Left kidney (tissue), 2 donors: ENCODE results near the gene C16orf86. TPM values are rescaled to one million over a fixed set of nuclear protein-coding genes. Genes with fewer than 3 reads are reported as not detected.
"Not testable (repeated sequence)": the region's sequence is repeated elsewhere in the genome, so short reads cannot be mapped to it uniquely, and the experiment has no call there.

Experiments used
- DNase-seq: peaks from one replicate; pipeline ENCODE4 v3.0.0-alpha.2; 2013
- polyA plus RNA-seq: library from polyadenylated mRNA; unstranded; fragments of 120-200 nt; gene quantifications from one replicate; pipeline ENCODE4 v1.2.1, GENCODE V29; 2013; ENCODE audit not compliant: insufficient read length

The C16orf86 gene
- polyA plus RNA-seq, 1 donor = 2.8 TPM

DNA sequence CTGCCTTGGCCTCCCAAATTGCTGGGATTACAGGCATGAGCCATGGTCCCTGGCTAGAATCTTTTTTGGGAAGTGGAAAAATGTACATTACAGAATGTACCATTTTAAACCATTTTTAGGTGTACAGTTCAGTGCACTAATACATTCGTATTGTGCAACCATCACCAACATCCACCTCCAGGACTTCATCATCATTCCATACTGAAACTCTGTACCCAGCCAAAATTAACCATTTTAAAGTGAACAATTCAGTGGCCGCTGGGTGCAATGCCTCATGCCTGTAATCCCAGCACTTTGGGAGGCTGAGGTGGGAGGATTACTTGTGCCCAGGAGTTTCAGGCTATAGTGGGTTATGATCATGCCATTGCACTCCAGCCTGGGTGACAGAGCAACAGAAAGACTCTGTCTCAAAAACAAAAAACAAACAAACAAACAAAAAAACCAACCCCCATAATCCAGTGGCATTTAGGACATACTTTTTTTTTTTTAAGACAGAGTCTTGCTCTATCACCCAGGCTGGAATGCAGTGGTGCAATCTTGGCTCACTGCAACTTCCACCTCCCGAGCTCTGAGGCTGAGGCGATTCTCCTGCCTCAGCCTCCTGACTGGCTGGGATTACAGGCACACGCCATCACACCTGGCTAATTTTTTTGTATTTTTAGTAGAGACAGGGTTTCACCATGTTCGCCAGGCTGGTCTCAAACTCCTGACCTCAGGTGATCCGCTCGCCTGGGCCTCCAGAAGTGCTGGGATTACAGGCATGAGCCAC is 27.1 kb downstream of the C16orf86 start:
- DNase-seq = not testable (repeated sequence)

DNA sequence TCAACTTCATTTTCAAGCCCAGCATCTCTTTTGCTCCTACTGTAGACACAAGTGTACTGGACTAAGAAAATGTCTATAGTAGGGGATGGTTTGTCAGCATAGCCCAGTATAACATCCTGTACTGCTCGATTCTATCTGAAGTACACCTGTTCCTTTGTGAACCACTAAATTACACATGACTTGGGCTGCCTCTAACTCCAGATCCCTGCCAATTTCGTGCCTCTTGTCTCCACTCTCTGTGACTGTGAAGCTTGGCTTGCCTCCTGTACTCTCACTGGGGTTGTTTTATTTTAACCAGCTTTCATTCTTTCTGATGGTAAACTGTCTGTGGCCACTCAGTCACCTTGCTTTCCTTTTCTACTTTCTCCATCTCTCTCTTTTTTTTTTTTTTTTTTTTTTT is 28.0 kb downstream of the C16orf86 start:
- no peak for DNase-seq

DNA sequence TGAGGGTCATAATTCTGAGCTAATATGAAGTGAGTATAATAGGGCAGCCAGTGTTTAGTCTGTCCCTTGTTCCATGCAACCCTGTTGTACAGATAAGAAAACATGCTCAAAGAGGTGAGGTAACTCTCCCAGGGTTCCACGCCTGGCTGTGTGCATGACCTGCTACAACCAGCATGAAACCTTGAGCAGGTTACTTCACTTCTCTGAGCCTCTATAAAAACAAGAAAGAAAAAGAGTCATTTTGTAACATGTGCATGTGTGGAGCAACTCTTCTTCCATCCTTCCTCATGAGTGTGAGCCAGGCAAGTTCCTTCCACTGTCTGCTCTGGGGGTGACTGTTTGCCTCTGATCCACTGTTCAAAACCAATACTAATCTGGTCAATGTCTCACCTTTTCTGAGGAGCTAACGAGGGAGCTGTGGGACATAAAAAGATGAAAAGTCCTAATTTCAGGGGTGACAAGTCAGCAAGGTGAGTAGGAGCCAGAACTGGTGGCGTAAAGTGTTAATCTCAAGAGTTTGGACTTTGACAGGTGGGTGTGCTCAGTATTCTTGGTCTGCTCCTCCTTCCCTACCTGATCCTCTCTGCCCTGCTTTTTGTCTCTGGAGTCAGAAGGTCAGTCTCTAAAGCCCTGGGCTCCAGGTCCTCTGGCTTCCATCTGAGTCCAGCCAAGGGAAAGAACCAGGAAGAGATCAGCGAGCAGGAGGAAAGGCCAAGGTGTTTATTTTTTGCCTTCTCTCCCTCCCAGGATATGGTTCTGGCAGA is 31.0 kb downstream of the C16orf86 start:
- DNase-seq = no peak

DNA sequence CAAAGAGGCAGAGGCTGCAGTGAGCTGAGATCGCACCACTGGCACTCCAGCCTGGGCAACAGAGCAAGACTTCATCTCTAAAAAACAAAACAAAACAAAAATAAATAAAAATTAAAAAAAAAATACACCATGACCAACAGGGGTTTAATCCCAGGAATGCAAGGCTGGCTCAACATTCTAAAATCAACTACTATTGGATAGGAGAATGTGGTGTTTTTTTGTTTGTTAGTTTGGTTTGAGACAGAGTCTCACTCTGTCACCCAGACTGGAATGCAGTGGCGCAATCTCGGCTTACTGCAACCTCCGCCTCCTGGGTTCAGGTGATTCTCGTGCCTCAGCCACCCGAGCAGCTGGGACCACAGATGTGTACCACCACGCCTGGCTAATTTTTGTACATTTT is 32.7 kb downstream of the C16orf86 start:
- DNase-seq = no peak

DNA sequence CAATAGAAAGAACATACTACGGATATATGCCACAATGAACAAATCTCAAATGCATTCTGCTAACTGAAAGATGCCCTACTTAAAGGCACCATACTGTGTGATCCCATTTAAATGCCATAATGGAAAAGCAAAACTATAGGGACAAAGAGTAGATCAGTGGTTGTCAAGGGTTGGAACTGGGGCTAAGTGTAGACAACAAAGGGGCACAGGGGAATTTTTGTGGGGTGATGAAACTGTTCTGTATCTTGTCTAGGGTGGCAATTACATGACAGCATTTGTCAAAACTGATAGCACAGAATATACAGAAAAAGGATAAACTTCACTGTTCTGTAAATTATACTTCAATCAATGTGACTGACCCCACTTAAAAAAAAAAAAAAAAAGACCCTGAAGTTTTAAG is 34.8 kb downstream of the C16orf86 start:
- DNase-seq = no peak

DNA sequence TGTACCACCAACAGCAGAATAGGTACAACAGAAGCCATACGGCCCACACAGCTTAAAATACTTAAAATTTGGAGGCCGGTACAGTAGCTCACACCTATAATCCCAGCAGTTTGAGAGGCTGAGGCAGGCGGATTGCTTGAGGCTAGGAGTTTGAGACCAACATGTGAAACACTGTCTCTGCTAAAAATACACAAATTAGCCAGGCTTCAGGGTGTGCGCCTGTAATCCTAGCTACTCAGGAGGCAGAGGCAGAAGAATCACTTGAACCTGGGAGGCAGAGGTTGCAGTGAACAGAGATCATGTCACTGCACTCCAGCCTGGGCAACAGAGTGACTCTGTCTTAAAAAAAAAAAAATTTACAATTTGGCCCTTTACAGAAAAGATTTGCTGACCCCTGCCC is 35.5 kb downstream of the C16orf86 start:
- no peak for DNase-seq

DNA sequence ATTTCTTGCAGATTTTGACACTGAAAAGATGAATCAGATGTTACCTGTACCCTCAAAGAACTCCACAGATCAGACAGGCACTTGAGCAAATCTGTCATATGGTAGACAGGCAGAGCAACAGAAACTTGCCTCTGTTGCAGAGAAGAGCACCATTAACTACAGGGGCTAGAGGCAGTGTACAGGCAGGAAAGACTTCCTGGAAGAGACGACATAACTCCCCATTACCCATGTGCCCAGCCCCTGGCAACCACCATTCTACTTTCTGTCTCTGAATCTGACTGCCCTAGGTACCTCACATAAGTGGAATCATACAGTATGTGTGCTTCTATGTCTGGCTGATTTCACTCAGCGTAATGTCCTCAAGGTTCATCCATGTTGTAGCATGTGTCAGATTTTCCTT is 37.0 kb downstream of the C16orf86 start:
- DNase-seq = no peak

DNA sequence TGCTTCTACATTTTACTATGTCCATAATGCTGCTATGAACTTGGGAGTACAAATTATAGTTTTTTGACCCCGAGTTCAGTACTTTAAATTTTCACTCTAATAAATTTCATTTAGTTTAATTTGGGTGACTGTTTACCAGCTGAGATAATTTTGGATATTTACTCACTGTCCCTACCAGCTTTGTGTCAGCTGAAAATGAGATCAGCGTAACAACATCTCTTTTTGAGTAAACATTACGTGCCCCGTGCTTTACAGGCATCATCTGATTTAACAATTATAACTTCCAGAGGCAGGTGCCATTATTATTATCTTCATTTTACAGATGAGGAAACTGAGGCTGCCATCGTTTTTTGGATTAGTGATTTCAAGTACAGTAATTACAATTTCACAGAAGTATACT is 37.5 kb downstream of the C16orf86 start:
- DNase-seq = no peak

DNA sequence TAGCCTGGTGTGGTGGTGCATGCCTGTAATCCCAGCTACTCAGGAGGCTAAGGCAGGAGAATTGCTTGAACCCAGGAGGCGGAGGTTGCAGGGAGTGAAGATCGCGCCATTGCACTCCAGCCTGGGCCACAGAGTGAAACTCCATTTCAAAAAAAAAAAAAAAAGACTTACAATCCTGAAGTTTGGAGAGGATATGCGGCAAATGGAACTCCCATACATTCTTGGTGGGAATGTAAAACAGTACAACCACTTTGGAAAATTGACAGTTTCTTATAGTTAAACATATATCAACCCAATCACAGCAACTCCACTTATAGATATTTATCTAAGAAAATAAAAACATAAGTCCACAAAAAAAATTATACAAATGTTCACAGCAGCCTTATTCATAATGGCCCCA is 40.6 kb downstream of the C16orf86 start:
- no peak for DNase-seq

DNA sequence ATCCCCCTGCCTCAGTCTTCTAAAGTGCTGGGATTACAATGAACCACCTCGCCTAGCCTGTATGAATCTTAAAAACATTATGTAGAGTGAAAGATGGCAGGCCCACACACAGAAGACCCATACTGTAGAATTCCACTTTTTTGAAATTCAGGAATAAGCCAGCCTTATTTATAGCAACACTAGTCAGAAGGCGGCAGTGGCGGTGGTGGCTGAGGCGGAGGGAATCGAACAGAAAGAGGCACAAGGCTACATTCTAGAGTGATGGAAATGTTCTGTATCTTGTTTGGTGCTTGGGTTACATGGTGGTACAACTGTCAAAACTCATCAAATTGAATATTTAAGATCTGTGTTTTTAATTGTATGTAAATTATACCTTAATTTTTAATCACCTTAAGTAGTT is 41.2 kb downstream of the C16orf86 start:
- DNase-seq = no peak

DNA sequence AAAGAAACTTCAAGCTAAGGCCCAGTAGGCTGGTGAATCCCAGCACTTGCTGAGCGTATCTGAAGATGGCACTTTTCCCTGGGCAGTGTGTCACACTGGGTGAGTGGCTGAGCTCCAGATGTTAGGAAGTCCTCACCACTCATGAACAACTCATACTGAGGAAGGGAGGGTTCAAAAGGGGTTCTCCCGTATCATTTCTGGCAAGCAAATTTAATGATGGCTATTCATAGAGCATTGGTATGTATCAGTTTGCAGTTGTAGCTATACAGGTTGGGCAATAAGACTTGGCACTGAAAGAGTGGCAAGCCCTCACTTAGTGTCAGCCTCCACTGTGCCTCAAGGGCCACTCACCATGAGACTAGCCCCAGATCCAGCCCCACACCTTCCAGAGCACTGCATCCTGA is 41.8 kb downstream of the C16orf86 start:
- no peak for DNase-seq

DNA sequence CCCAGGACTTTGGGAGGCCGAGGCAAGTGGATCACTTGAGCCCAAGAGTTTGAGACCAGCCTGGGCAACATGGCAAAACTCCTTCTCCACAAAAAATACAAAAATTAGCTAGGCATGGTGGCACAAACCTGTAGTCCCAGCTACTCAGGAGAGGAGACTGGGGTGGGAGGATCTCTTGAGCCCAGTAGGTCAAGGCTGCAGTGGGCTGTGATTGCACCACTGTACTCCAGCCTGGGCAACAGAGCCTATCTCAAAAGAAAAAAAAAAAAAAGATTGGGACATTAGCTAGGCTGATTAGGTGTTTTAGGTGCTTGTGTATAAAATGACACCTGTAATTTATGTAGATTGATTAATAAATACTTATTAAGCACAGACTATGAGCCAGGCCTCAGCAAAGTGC is 42.4 kb downstream of the C16orf86 start:
- DNase-seq = no peak

DNA sequence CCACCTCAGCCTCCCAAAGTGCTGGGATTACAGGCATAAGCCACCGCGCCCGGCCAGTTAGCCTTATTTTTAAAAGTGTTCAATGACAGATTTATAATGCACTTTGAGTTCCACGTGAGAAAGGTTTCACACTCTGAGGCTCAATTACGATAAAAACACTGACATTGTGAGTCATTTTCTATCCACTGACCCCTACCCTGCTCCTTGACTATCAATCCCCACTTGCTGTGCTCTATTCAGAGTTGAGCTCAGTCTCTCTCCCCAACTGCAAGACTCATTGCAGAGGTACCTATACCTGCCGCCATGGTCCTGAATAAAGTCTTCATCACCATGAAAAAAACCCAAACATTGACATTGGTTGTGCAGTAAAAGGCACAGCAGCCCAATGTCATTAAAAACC is 44.0 kb downstream of the C16orf86 start:
- DNase-seq = no peak

DNA sequence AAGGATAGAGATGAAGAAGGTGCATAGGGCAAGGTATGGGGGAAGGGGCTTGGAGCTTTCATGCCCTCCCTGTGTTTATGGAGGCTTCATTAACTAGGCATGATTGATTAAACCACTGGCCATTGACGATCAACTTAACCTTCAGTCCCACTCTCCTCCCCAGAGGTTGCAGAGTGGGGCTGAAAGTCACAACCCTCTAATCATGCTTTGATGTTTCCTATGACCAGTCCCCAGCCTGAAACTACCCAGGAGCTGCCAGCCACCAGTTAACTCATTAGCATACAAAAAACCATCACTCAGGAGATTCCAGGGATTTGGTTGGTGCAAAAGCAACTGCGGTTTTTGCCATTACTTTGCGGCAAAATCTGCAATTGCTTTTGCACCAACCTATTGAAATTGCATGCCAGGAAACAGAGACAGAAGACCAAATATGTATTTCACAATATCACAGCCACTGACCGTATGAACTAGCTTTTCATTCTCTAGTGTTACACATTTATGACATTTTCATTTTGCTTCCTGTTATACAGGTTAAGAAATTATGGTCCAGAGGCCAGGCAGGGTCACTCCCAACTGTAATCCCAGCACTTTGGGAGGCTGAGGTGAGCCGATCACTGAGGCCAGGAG is 47.1 kb downstream of the C16orf86 start:
- no peak for DNase-seq

DNA sequence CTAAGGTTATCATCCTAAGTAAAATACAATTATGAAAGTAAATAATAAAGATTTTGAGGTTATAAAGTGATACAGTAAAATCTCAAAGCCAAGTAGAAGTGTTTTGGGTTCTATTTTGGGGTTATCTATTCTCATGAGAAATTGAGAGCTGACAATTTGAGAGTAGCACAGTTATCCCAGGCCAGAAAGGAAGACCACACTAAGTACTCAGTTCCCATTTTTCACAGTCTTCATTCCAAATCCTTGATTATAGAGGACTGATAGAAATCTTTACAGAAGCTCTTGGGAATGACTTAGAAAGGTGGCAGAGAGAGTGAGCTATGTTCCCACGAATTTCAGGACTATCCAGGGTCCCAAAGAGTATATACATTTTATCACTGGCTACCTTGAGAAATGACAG is 47.9 kb downstream of the C16orf86 start:
- no peak for DNase-seq

DNA sequence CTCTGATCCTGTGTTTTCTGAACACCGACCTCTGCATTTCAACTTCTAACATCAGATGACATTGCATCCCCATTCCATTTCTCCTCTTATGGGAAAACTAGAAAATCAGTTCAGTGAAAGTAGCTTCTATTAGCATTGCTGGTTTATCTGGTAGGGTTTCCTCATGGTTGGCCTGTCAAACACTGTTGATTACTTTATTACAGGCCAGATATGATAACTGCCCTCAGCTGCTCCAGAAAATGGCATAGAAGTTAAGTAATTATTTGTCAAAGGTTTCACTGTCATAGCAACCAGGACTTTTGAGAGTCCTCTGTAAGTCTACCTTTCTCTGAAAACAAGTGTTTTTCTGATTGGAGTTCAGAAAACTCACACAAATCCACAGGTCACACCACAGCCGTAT is 49.5 kb downstream of the C16orf86 start:
- DNase-seq = no peak

Other genes with a start within 250 kb of the C16orf86 start
- gene HSD11B2, start 235.7 kb upstream of the C16orf86 start, polyA plus RNA-seq = 40.8 TPM
- gene ATP6V0D1, start 185.7 kb upstream of the C16orf86 start, polyA plus RNA-seq = 83.5 TPM
- gene AGRP, start 183.3 kb upstream of the C16orf86 start, polyA plus RNA-seq = 0.18 TPM
- gene RIPOR1, start 138.0 kb upstream of the C16orf86 start, polyA plus RNA-seq = 112 TPM
- 88.3 TPM for gene CTCF, start 104.3 kb upstream of the C16orf86 start, polyA plus RNA-seq
- gene CARMIL2, start 21.7 kb upstream of the C16orf86 start, polyA plus RNA-seq = 1.2 TPM
- gene ACD, start 6.6 kb upstream of the C16orf86 start, polyA plus RNA-seq = 23.9 TPM
- gene PARD6A, start 5.9 kb upstream of the C16orf86 start, polyA plus RNA-seq = 2.2 TPM
- gene ENKD1, start 64 bp upstream of the C16orf86 start, polyA plus RNA-seq = 25.8 TPM
- 19.7 TPM for gene GFOD2, start 52.5 kb downstream of the C16orf86 start, polyA plus RNA-seq
- 29.3 TPM for gene RANBP10, start 139.7 kb downstream of the C16orf86 start, polyA plus RNA-seq
- 7.8 TPM for gene TSNAXIP1, start 140.1 kb downstream of the C16orf86 start, polyA plus RNA-seq
- gene THAP11, start 175.5 kb downstream of the C16orf86 start, polyA plus RNA-seq = 26.1 TPM
- 128 TPM for gene NUTF2, start 180.1 kb downstream of the C16orf86 start, polyA plus RNA-seq
- 51.7 TPM for gene CENPT, start 180.9 kb downstream of the C16orf86 start, polyA plus RNA-seq
- 92.2 TPM for gene EDC4, start 206.2 kb downstream of the C16orf86 start, polyA plus RNA-seq
- not detected for gene NRN1L, start 218.1 kb downstream of the C16orf86 start, polyA plus RNA-seq
- gene PSKH1, start 226.4 kb downstream of the C16orf86 start, polyA plus RNA-seq = 33.7 TPM